PFSK-1 (cell line): ENCODE data around the gene ZNF14.

Experiments used
- POLR2AphosphoS5 ChIP-seq: IDR thresholded peaks from 2 replicates; pipeline ENCODE4 v1.6.1; 2012; ENCODE audit warnings: low read depth, mild to moderate bottlenecking, control low read depth, low read length, moderate library complexity
- SIN3A ChIP-seq: IDR thresholded peaks from 2 replicates; pipeline ENCODE4 v1.6.1; 2012; ENCODE audit warnings: mild to moderate bottlenecking, low read length, moderate library complexity, borderline replicate concordance; ENCODE audit not compliant: insufficient read depth

GRCh38 chr19:19746286-19747213 lies 13.6 kb upstream of the ZNF14 start:
- TF ChIP-seq SIN3A (no peak), POLR2AphosphoS5 (no peak)
